DLD1 (cell line): ENCODE measurements around the gene PWP2.
"Not testable (repeated sequence)": the region's sequence is repeated elsewhere in the genome, so short reads cannot be mapped to it uniquely, and the experiment has no call there.

ENCODE experiments used
- in situ Hi-C: cut with HindIII; loops from 2 replicates; pipeline ENCODE4 v1.10.0; 2017; ENCODE audit warnings: low sequenced_read_pairs

The PWP2 gene

GRCh38 chr21:44107026-44107501, at the start of gene PWP2:
PWP2 (plus strand) TSS chr21:44107399; CDS start chr21:44107417, 18 bp downstream.
- in situ Hi-C loops, result not testable (repeated sequence)

GRCh38 chr21:44057960-44058651, 49.1 kb upstream of the PWP2 start:
- in situ Hi-C loops, result no loop called here

- in situ Hi-C loops, result no loop called here
Measured at GRCh38 chr21:44058652-44058964, 48.6 kb upstream of the PWP2 start.

- in situ Hi-C loops, result no loop called here
Measured at GRCh38 chr21:44058981-44059380, 48.2 kb upstream of the PWP2 start.

GRCh38 chr21:44059710-44060109, 47.5 kb upstream of the PWP2 start:
- in situ Hi-C loops, result no loop called here

GRCh38 chr21:44062380-44062779, 44.8 kb upstream of the PWP2 start:
- in situ Hi-C loops, result no loop called here

GRCh38 chr21:44063151-44063912, 43.9 kb upstream of the PWP2 start:
- in situ Hi-C loops, result no loop called here

- in situ Hi-C loops, result no loop called here
Measured at GRCh38 chr21:44064852-44065403, 42.3 kb upstream of the PWP2 start.

GRCh38 chr21:44065428-44065827, 41.8 kb upstream of the PWP2 start:
- in situ Hi-C loops, result no loop called here

- in situ Hi-C loops, result no loop called here
Measured at GRCh38 chr21:44066116-44066515, 41.1 kb upstream of the PWP2 start.

- in situ Hi-C loops, result no loop called here
Measured at GRCh38 chr21:44067011-44067839, 40.0 kb upstream of the PWP2 start.

GRCh38 chr21:44070391-44070790, 36.8 kb upstream of the PWP2 start:
- in situ Hi-C loops, result no loop called here

GRCh38 chr21:44071359-44072104, 35.7 kb upstream of the PWP2 start:
- in situ Hi-C loops, result no loop called here

- in situ Hi-C loops, result no loop called here
Measured at GRCh38 chr21:44072111-44072510, 35.1 kb upstream of the PWP2 start.

- in situ Hi-C loops, result no loop called here
Measured at GRCh38 chr21:44074315-44074958, 32.8 kb upstream of the PWP2 start.

- in situ Hi-C loops, result no loop called here
Measured at GRCh38 chr21:44076316-44076715, 30.9 kb upstream of the PWP2 start.

GRCh38 chr21:44078411-44078981, 28.7 kb upstream of the PWP2 start:
- in situ Hi-C loops, result no loop called here

- in situ Hi-C loops, result no loop called here
Measured at GRCh38 chr21:44079446-44079845, 27.8 kb upstream of the PWP2 start.

GRCh38 chr21:44079846-44080245, 27.4 kb upstream of the PWP2 start:
- in situ Hi-C loops, result no loop called here
